GM12878 (cell line): ENCODE measurements around the gene SMIM35. TPM values are rescaled to one million over a fixed set of nuclear protein-coding genes. Genes with fewer than 3 reads are reported as not detected.

Experiments used
- ATAC-seq: fragments of 200-7000 bp; cut with Tn5 transposase; 3 replicates; pipeline ENCODE4 v1.9.1; 2020; ENCODE audit warnings: mild to moderate bottlenecking, moderate library complexity
- BruUV-seq: library from RNA; stranded (reverse); fragments of 400-500 nt; replicated peaks from 2 replicates; lab custom pipeline; 2021; lab: Mats Ljungman, UMichigan
- CTCF ChIA-PET: fragments of 300-600 bp; sonication (Branson Sonifier 250); formaldehyde crosslinking; extraction: SDS; loops from one replicate; lab custom pipeline; 2021; ENCODE audit warnings: inconsistent platforms; lab: Yijun Ruan, JAX
- POLR2A ChIA-PET: fragments of 350-600 bp; formaldehyde crosslinking; extraction: SDS; loops from one replicate; lab custom pipeline; 2021; ENCODE audit warnings: inconsistent platforms; lab: Charles Lee
- RAD21 ChIA-PET: fragments of 300-600 bp; sonication (Branson Sonifier 250); formaldehyde crosslinking; loops from one replicate; lab custom pipeline; 2023; ENCODE audit warnings: antibody characterized with exemption; ENCODE audit not compliant: unreplicated experiment; lab: Charles Lee
- SMC1A ChIA-PET: fragments of 300-600 bp; sonication (Branson Sonifier 250); formaldehyde crosslinking; loops from one replicate; lab custom pipeline; 2023; ENCODE audit not compliant: unreplicated experiment, uncharacterized antibody; lab: Charles Lee
- DNase-seq: peaks from one replicate; pipeline ENCODE4 v3.0.0-alpha.2; 2011; ENCODE audit warnings: low read depth, low spot score
- FAIRE-seq: peaks from 3 replicates; lab custom pipeline; 2011; peaks lifted over from hg19 to GRCh38; lab: Jason Lieb, UNC
- H2AFZ ChIP-seq: 2 replicates; pipeline ENCODE4 v1.6.0; 2011; ENCODE audit warnings: low read depth, low read length, control low read depth; ENCODE audit not compliant: control insufficient read depth
- H3K27ac ChIP-seq: 2 replicates; pipeline ENCODE4 v1.5.1; 2011; ENCODE audit warnings: control low read depth; ENCODE audit not compliant: control insufficient read depth, insufficient read depth
- H3K27me3 ChIP-seq, 2 experiments: replicated peaks in 1 of 2; 2 replicates each; pipeline versions ENCODE4 v1.6.0 to v1.6.1; 2011; ENCODE audit warnings: low read length in 1 of 2; ENCODE audit not compliant: control insufficient read depth in 2 of 2, insufficient read depth in 2 of 2
- H3K36me3 ChIP-seq, 2 experiments: 2 replicates each; pipeline ENCODE4 v1.5.1; 2011; ENCODE audit warnings: low read length in 1 of 2; ENCODE audit not compliant: control insufficient read depth in 2 of 2, insufficient read depth in 2 of 2
- H3K4me1 ChIP-seq: 2 replicates; pipeline ENCODE4 v1.6.1; 2011; ENCODE audit warnings: mild to moderate bottlenecking, low read length, moderate library complexity, mixed read lengths; ENCODE audit not compliant: control insufficient read depth, insufficient read depth
- H3K4me2 ChIP-seq: 2 replicates; pipeline ENCODE4 v1.6.0; 2011; ENCODE audit warnings: control low read depth; ENCODE audit not compliant: control insufficient read depth, insufficient read depth
- H3K4me3 ChIP-seq: fragments of 200-600 bp; sonication (generic); 2 replicates; pipeline ENCODE4 v1.5.1; 2016
- H3K79me2 ChIP-seq: 2 replicates; pipeline ENCODE4 v1.6.0; 2011; ENCODE audit warnings: low read length; ENCODE audit not compliant: control insufficient read depth, insufficient read depth
- H3K9ac ChIP-seq: 2 replicates; pipeline ENCODE4 v1.8.0; 2011; ENCODE audit warnings: low read length, control low read depth, mixed read lengths; ENCODE audit not compliant: control insufficient read depth, insufficient read depth
- H3K9me3 ChIP-seq: replicated peaks from 3 replicates; pipeline ENCODE4 v1.5.1; 2011; ENCODE audit warnings: mild to moderate bottlenecking, low read length; ENCODE audit not compliant: control insufficient read depth, insufficient read depth
- H4K20me1 ChIP-seq: 2 replicates; pipeline ENCODE4 v1.6.0; 2011; ENCODE audit not compliant: control insufficient read depth, insufficient read depth
- NRF1 ChIP-seq: conservative IDR thresholded peaks from 2 replicates; pipeline ENCODE4 v1.6.1; 2011; ENCODE audit warnings: mild to moderate bottlenecking, low read depth, low read length, improper control_type of control experiment
- ZZZ3 ChIP-seq: IDR thresholded peaks from 2 replicates; pipeline ENCODE4 v1.6.1; 2011; ENCODE audit warnings: low read depth; ENCODE audit not compliant: control insufficient read depth, insufficient read length
- WGBS: methylation state at CpG from one replicate; pipeline ENCODE4 v1.1.6; 2016; ENCODE audit warnings: low lambda C conversion rate; ENCODE audit not compliant: insufficient replicate concordance, insufficient coverage; ENCODE audit errors: missing lambda C conversion rate; 5-methylcytosine and 5-hydroxymethylcytosine counted together
- in situ Hi-C: fragments of 300-500 bp; cut with MboI; formaldehyde crosslinking; loops from 9 replicates; pipeline ENCODE4 v1.14.3; 2018; ENCODE audit warnings: mixed read lengths
- intact Hi-C: fragments of 100-400 bp; cut with micrococcal nuclease; formaldehyde crosslinking; loops from one replicate; pipeline ENCODE4 v1.14.2; 2022; ENCODE audit not compliant: unreplicated experiment
- polyA plus RNA-seq, 11 experiments: library from polyadenylated mRNA; depleted of rRNA in 4 of 11; unstranded in 6 of 11; stranded (reverse) in 5 of 11; fragments of >200 nt; fragmentation: Nextera tagmentation in 4 of 11; fragmentation: Illumina TruSeq in 1 of 11; extraction: Ambion mirVana in 4 of 11; extraction: Trizol in 1 of 11; gene quantifications; 1 replicate in 1 of 11; 2 replicates in 10 of 11; pipeline versions ENCODE4 v1.2.1 to v1.2.3, GENCODE V29; 2011 to 2016; ENCODE audit warnings: inconsistent platforms in 2 of 11, missing spikeins in 2 of 11, low read depth in 1 of 11
- total RNA-seq, 4 experiments: library from RNA; depleted of rRNA in 3 of 4; stranded (reverse); fragments of >200 nt in 3 of 4; fragmentation: Illumina TruSeq in 1 of 4; extraction: Trizol in 1 of 4; gene quantifications; 2 replicates each; pipeline versions ENCODE4 v1.2.1 to v1.2.3, GENCODE V29; 2013 to 2021
- TF ChIP-seq, protein P1 (sequence below): fragments of 450-650 bp; conservative IDR thresholded peaks from 2 replicates; pipeline ENCODE4 v1.6.1; 2017; ENCODE audit warnings: mild to moderate bottlenecking, moderate library complexity

SMIM35 gene
- total and polyA plus RNA-seq, 10 of the 15 experiments (the other 5 are each of a cell fraction or from before 2014, with no cell fraction given), result 0.02 to 1.1 (median 0.05) TPM; not detected in 5

DNA sequence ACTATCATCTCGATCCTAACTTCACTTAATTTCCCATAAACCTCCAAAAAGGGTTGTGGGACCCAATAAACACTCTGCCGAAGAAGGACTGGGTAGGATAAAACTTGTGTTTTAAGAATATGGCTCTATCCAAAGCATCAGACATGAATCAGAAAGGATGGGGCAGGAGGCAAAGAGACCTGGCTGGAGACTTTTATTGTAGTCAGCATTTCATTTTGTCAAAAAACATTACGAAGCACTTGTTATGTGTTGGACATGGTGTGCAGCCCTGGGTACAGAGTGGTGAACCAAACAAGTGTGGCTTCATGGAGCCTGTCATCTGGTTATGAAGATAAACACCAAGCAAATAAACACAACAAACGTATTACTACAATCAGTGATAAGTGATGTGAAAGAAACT is 83.3 kb downstream of the SMIM35 start:
- no peak overlapping the region for H3K4me3 ChIP-seq

More for the DNA sequence above, 83.3 kb downstream of the SMIM35 start:
- ChIA-PET POLR2A (interaction anchor here (0.7 to 9.7 kb wide), 3 partner anchors 8 to 29 kb away, joined by 3 to 110 read pairs (median 3); partner anchors contain the start of gene IL10RA), CTCF (interaction anchor here (1.0 to 8.0 kb wide), 4 partner anchors 16 to 57 kb away, joined by 3 to 49 read pairs (median 4); partner anchors contain the start of gene IL10RA), RAD21 (interaction anchor here (0.8 to 1.5 kb wide), 4 partner anchors 7 to 185 kb away, joined by 3 to 12 read pairs (median 4); partner anchors contain the start of gene IL10RA), SMC1A (interaction anchor here (0.7 to 19.0 kb wide), 7 partner anchors 9 to 195 kb away, joined by 3 to 280 read pairs (median 5); partner anchors contain the start of gene IL10RA)
- Histone ChIP-seq H3K27ac (no peak overlapping the region; the same call in 1 of the 2 replicates), H4K20me1 (no peaks in the 10 kb centered on the region), H3K79me2 (no peaks in the 10 kb centered on the region), H3K4me1 (peaks cover 72% of the 10 kb centered on the region), H3K36me3 (peaks cover 5 to 11% of the 10 kb centered on the region in 2 experiments; a peak in 2 of 4 replicates), H3K27me3 (no peaks in the 10 kb centered on the region), H3K9ac (no peak overlapping the region), H3K4me2 (peak overlapping the region; percentile 45), H2AFZ (no peak overlapping the region), H3K9me3 (no peaks in the 10 kb centered on the region; the same call in 2 of the 3 replicates)
- no peak for FAIRE-seq
- no TSS peak for BruUV-seq
- ATAC-seq, result no peak
- in situ Hi-C loops, result no loop called here
- 34% methylated on average over 4 of the region's 4 CpGs for WGBS
- TF ChIP-seq, protein P1, sequence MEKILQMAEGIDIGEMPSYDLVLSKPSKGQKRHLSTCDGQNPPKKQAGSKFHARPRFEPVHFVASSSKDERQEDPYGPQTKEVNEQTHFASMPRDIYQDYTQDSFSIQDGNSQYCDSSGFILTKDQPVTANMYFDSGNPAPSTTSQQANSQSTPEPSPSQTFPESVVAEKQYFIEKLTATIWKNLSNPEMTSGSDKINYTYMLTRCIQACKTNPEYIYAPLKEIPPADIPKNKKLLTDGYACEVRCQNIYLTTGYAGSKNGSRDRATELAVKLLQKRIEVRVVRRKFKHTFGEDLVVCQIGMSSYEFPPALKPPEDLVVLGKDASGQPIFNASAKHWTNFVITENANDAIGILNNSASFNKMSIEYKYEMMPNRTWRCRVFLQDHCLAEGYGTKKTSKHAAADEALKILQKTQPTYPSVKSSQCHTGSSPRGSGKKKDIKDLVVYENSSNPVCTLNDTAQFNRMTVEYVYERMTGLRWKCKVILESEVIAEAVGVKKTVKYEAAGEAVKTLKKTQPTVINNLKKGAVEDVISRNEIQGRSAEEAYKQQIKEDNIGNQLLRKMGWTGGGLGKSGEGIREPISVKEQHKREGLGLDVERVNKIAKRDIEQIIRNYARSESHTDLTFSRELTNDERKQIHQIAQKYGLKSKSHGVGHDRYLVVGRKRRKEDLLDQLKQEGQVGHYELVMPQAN, result no peak
- no peak for TF ChIP-seq NRF1
- no peak for TF ChIP-seq ZZZ3
- intact Hi-C loops, result no loop called here
- DNase-seq, result no peak
